Kidney tubule cell (primary cell): ENCODE results near the gene MYOF.
"Not testable (repeated sequence)": the region's sequence is repeated elsewhere in the genome, so short reads cannot be mapped to it uniquely, and the experiment has no call there.

Experiments used
- DNase-seq: peaks from one replicate; pipeline ENCODE4 v3.0.0-alpha.2; 2018; ENCODE audit warnings: low spot score

The MYOF gene

DNA sequence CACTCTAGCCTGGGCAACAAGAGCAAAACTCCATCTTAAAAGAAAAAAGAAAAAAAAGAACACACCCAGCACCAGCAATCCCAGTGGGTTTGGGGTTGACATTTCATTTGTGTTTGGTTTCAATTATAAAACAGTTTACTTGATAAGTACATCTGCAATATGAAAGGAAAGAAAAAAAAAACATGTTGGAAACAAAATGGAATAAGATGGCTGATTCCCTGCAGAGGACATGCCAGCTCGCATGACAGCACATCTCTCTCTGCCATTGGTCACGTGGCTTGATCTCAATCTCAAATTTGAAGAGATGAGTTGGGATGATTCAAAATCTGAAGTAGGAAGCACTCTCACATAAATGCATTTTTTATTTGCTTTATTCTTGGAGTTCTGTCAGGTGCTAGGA lies 28.0 kb downstream of the MYOF start:
- no peak for DNase-seq

DNA sequence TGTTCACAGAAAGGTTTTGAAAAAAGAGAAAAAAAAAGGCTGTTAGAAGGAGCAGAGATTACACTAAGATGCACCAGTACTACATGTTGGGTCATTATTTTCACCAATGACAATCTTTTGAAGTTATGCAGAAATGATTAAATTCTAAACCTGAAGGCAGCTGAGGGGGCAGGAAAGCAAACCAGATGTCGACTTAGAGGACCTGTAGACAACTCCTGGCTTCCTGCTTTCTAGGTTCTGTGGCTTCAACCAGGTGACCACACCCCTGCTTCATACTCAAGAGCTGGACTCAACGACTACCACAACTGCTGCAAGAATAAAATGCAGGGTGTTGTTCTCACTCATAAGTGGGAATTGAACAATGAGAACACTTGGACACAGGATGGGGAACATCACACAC lies 30.0 kb downstream of the MYOF start:
- no peak for DNase-seq

DNA sequence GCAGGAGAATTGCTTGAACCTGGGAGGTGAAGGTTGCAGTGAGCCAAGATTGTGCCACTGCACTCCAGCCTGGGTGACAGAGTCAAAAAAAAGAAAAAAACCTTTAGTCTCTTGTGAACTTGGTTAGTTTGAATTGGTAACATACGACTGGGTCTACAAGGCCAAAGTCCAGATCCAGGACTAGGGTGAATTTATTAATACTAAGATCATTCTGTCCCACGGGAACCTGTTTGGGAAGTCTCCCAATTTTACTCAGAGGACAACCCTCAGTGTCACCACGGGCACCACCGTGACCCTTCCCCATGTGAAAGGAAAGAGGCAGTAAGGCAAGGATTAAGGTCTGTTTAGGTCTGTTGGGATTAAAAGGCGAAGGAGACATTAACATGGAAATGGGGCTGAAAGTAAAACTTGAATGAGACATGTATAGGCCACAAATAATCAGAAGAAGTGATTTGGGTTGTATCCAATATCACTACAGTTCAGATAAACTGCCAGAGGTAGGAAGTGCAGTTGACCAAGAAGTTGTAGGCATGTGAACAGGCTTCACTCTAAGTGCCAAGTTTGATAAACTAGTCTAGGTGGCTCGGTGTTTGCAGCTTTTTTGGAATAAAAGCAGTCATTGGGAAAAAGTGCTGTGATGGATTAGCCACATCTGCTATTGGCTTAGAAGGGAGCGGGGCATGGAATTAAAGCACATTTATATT lies 30.7 kb downstream of the MYOF start:
- DNase-seq = no peak

DNA sequence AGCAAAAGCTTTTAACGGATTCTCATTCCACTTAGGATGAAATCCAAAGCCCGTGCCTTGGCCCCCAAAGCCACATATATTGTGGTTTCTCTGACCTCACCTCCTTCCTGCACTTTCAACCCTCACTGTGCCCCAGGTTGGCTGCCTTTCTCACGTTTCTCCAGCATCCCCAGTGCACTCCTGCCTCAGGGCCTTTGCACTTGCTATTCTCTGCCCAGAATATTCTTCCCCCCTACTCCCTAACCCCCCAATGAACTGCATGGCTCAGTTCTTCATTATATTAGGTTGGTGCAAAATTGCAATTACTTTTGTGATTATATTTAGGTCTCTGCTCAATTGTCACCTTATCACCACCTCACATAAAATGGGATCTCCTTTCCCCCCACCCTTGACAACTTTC lies 34.2 kb downstream of the MYOF start:
- DNase-seq = no peak

DNA sequence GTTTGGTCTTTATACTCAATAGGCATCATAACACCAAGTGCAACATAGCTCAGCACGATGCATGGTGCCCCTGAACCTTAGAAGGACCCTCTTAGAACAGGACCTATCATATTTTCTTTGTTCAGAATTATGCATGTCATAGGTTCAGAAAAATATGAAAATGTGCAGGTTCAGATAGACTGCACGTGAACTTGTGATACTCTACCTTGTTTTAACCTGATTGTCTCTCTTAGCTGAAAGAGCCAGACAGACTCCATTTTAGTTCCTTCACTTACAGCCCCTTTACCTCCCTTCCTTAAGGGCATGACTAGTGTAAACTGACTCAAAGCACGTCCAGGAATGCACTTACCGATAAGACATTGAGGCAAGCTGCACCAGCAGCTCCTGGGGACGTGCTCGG lies 35.1 kb downstream of the MYOF start:
- no peak for DNase-seq

DNA sequence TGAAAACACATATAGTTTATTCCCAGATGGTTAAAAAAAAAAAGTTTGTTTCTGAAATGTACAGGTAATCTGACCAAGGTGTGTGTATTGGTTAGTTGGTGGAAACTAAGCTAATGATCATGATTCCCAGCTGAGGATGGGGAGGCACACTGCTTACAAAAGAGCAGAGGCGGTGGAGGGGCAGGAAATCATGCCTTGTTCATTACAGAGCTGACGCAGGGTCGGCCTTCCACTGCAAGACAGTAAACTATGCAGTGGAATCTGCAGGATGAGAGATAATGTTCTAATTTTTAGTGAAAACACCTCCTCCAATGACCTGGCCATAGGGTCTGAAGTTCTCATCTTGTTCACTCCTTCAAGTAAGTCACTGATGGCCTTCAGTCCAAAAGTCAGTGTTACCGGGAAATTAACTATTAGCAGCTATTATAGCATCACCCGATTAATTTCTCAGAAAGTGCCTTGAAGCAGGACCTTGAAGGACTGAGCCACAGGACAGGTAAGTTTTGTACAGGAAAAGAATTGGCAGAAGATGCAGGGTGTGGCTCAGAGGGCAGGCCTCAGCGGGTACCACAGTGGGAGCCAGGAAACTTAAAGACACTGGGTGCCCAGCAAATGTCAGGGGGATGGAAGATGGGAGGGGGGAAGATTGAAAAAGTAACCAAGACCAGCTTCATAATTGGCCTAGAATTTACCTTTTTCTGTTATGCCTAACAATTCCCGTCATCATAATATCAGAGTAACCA lies 36.0 kb downstream of the MYOF start:
- no peak for DNase-seq

DNA sequence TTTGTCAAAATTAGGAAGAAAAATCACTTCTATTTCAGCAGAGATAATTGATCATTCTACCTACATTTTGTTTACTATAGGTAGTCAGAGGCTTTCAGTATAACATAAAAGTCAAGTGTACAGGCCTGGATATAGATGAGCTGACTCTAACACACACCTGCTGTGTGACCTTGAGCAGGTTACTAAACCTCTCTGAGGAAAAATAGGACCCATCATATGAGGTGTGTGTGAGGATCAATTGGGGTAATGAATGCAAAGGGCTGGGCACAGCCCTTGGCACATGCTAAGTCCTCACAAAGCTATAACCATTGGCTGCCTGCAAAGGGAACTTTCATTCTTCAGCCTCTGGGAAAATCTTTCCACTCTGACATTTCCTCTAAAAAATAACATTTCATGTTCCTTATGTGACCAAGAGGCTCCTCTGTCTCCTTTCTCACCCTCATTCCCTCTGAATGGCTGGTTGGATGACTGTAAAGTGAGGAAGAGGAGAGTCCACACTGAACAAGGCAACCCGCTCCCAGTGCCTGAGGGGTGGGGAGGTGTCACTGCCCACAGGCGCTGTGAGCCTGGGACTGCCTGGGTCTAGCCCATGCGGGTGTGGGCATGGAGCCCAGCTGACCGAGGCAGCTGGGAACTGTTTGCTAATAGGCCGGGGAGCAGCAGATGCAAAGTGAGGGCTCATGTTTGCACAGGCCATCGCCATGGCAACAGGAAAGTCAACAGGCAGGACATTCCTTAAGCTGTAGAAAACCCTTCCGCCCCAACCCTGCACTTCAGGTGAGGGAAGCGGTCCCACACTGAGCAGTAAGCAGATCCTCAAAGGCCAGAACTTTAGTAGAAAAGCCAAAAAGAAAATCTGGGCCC lies 36.8 kb downstream of the MYOF start:
- peak; percentile 99 for DNase-seq

DNA sequence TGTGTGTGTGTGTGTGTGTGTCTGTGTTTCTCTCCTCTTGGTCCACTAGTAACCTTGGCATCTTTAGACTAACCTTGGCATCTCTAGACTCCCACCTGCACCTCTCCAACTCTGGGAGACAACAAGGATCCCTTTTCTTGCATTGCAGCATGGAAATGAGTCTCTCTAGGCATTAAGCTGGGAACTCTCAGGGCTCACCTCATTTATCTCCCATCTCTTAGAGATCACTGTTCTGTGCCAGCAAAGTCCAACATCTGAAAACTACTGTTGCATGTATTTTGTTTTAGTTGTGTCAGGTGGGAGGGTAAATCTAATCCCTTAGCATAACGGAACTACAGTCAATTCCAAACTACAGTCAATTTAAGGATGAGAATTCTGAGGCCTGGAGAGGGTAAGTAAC lies 38.7 kb downstream of the MYOF start:
- no peak for DNase-seq

DNA sequence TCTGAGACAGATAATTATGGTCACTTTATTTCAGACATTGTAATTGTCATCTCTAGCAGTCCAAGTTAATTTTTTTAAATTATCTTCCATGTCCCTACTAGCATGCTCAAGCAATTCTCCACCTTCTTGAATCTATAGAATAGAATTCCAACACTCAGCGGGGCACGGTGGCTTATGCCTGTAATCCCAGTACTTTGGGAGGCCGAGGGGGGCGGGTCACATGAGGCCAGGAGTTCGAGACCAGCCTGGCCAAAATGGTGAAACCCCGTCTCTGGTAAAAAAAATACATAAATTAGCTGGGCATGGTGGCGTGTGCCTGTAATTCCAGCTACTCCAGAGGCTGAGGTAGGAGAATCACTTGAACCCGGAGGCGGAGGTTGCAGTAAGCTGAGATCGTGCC lies 39.4 kb downstream of the MYOF start:
- not testable (repeated sequence) for DNase-seq

DNA sequence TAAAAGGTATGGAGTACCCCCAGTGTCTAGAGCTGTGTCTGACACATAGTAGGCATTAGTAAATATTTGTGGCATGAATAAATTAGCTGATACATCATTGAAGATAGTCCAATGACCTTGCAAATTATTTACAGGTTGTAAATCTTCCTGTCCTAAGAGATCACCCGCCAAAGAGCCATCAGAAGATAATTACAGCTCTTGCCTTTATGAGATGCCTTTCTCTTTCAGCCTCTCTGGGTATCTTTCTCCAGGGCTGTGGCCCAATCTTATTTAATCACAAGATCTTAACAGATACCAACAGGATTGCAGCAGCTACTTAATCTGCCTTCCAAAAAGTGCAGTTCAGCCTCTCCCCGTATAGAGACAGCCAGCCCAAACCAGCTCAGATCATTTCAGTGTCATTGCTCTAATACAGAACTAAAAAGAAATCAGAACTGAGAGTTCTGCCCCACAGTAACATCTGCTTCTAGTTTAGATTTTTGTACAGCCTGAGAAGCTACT lies 41.5 kb downstream of the MYOF start:
- peak; percentile 66 for DNase-seq

DNA sequence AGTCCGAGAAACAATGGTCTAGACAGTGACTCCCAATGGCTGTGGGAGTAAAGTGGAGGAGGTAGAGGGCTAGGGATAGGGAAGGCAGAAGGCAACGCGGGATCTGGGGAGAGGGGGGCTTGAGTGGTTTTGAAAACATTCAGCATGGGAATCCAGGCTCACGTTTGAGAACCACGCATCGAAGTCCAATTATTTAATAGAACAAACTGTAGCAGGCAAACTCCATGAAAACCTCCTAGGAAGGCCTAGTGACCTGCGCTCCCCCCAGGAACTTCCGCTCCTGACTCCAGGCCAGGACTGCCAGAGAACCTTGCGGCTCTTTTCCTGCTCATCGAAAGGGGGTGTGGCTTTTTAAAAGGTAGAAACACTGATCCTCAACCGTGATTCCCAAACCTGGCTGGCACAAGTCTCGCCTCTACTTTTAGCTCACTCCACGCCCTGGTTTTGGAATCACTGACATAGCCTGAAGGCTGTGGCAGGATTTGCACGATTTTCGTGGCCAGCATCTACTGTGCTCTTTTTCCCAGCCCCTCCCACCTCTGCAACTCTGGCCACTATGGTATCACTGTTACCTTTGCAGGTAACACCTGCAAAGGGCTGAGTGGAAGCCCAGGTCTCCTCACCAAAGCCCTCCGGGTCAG lies 43.4 kb downstream of the MYOF start:
- peak; percentile 84 for DNase-seq

DNA sequence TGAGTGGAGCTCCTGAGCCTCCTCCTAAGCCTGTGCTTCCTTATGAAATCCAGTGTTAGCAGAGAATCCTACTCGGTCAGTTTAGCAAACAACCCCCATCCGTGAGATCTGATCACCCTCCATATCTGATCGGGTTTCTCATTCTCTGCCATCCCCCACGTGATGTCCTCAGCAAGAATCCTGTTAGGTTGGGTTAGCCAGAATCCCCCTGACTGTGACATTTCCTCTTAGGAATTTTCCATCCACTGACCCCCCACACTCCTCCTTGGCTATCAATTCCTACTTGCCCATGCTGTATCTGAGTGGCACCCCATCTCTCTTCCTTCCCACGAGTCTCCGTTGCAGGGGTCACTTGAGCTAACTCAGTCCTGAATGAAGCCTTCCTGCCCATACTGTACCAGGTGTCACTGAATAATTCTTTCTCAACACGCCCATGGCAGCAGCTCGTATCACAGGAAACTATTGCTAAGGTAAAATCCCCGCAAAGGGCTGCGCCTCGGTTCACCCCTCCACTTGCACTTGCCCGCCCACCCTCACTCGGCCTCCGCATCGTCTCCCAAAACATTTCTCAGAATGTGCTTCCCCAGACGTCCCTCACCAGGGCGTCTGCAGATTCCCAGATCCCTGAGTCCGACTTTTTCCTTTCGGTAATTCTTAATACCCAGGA lies 44.1 kb downstream of the MYOF start:
- peak; percentile 62 for DNase-seq

DNA sequence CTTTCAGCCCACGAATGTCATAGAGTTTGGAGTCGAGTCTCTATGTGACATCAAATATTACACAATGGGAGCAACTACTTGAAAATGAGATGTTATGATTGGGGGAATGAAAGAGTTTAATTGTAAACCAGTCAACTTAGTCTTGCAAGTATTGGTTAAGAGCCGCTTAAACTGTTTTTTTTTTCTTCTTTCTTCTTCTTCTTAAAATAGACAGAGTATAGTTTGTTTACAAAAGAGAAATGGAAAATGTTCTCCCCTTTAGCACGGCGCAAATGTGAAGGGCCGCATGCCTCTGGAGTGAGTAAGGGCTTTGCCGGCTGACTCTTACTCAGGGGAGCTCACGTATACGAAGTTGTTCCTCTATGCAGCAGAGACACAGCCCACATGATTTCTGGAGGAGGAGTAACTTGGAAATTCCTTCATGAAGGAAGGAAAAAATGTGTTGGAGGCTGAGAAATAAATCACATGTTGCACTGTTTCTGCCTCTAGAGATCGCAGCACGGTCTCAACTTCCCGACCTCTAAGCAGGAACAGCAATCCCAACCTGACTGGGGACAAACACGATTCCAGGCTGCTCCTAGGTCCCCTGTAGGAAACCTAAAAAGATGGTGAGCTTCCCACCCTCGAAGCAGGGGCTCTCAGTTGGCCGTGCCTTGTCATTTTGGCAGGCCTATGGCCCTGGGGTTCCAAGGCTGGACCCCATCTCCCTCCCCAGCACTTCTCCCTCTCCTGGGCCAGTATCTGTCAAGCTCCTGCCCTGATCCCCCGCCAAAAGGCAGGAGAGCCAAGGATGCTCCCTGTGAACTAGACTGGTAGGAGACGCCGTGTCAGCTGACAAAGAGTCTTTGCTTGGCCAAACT lies 44.8 kb downstream of the MYOF start:
- peak; percentile 99 for DNase-seq

DNA sequence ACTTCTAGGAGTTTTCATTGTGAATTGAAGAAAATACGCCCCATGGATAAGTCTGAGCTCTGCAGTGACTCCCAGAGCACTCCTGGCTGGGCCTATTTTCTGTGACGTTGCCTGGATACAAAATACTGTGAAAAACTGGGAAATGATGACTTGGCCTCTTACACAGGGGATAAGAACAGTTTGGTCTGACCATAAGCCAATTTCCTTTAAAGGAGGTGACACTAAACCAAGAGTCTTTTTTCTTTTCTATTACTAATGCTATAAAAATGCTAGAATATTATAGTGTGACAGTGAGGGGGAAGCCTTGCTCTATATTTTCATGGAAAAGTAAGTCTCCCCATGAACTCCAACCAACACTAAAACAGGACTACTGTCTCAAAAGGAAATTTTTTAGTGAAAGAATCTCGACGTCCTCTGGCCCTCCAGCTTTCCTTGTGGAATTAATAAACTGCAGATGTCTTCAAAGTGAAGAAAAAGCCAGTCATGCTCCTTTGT lies 45.5 kb downstream of the MYOF start:
- peak; percentile 94 for DNase-seq

DNA sequence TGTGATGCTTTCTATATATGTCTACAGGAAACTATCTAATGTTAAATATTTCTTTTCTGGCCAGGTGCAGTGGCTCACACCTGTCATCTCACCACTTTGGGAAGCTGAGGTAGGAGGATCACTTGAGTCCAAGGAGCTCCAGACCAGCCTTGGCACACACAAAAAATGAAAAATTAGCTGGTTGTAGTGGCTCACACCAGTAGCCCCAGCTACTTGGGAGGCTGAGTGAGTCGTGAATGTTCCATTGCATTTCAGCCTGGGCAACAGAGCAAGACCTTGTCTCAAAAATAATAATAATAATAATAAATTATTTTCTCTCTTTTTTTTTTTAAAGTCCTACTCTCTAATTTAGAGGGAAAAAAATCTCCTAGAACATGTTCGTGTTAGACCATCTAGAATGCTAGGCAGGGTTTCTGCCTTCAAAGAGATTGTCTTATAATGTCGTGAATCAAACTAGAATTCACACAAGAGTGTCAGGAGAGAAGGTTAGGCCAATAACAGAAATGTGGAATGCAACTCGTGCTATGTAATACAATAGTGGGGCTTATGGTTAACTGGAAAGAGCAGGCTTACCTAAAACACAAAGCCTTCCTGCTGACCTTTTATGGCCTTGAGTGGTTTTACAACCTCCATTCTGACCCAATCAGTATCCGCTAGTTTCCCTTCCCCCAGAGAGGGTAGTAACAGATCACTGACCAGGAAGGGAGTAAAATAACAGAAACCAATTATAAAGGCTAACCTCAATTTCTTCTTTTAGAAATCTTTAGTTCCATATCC lies 46.3 kb downstream of the MYOF start:
- peak; percentile 94 for DNase-seq

DNA sequence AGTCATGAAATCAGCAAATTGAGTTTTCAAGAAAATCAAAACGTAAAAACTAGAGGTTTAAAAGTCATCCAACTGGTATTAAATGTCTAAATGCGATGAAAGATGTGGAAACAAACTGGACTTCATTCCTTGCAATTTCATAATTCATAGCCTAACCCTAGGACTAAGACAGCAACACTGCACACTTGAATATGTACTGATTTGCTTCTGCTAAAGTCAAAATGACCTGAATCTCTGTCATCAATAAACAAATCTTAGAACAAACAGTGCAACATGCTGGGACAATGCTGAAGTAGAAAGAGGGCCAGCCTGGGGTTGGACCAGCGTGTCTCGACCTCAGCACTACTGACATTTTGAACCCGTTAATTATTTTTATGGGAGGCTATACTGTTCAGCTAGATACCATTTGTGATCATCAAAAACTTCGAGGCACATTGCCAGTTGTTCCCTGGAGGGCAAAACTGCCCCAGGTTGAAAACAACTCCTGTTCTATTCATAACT lies 47.1 kb downstream of the MYOF start:
- no peak for DNase-seq

DNA sequence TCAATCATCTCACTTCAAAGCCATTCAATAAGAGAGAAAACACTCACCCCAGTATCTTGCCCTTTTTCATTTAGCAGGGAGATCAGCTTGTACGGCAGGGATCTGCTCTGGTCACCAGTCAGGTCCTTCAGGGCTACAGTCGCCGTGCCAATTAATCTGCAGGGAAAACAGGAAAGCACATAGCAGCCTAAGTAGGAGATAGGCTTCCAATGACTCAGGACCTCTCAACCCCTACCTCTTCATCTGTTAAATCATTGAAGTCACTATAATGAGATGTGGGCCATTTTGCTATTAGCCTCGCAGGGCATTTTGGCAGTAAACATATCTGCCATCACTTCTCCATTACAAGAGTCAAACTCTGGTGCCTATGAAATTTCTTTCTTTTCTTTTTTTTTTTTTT lies 50.8 kb downstream of the MYOF start:
- peak; percentile 15 for DNase-seq

DNA sequence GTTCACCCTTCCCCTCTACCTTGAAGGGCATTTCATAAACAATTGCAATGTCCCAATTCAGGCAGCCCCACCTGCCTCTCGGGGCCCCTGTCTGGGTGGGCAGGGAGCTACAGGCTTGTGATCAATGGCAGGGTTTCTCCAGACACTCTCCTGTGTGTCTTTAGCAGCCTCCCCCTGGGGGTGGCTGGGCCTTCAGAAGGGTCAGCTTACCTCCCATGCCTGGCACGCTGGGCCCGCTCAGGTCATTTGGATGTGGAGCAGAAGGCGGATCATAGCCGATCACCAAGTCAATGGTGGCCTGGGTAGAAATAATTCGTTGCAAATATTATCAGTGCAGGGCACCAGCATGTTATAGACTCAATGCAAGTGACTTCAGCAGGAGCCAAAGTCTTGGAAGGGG lies 56.3 kb downstream of the MYOF start:
- no peak for DNase-seq

DNA sequence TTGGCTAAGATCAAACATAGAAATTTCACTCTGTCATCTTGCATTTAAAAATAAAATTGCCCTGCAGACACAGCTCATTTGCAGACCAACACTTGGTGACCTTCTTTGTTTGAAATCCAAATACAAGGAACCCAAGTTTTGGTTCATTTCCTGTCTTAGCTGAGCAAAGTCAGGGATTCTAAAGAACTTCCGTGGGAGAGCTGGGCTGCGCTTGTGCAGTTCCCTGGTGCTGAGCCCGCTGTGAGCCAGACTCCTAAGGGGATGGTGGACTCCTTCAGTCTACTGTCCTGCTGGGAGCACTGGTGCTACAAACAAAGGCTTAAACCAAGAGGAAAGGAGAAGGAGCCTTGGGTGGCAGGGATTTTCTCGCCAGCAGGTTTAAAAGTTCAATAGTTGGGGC lies 60.0 kb downstream of the MYOF start:
- no peak for DNase-seq
